Breast epithelium (tissue), 4 donors: Measurements from ENCODE around the gene CXorf58. TPM values are rescaled to one million over a fixed set of nuclear protein-coding genes. Genes with fewer than 3 reads are reported as not detected.

Source experiments
- DNase-seq, 2 donors: peaks; one replicate each; pipeline ENCODE4 v3.0.0-alpha.2; 2019; ENCODE audit warnings: low spot score in 2 of 2
- H3K27ac ChIP-seq, 2 donors: fragments of 200-600 bp; sonication (generic) in 1 of 2; one replicate each; pipeline ENCODE4 v1.5.1; 2016 to 2019; ENCODE audit warnings: mild to moderate bottlenecking in 1 of 2
- H3K27me3 ChIP-seq, 2 donors: fragments of 200-600 bp; sonication (generic) in 1 of 2; one replicate each; pipeline versions ENCODE4 v1.5.1 to v1.6.0; 2017 to 2019; ENCODE audit warnings: control low read depth in 1 of 2, mild to moderate bottlenecking in 1 of 2
- H3K36me3 ChIP-seq: fragments of 200-600 bp; one replicate; pipeline ENCODE4 v1.5.1; 2019
- H3K4me1 ChIP-seq, 2 donors: fragments of 200-600 bp; sonication (generic); one replicate each; pipeline ENCODE4 v1.5.1; 2016 to 2019; ENCODE audit warnings: control low read depth in 1 of 2
- H3K4me3 ChIP-seq, 3 donors: fragments of 200-600 bp; sonication (generic); 1 replicate in 2 of 3; 2 replicates in 1 of 3; pipeline ENCODE4 v1.5.1; 2016 to 2019; ENCODE audit warnings: mild to moderate bottlenecking in 3 of 3, moderate library complexity in 2 of 3
- H3K9me3 ChIP-seq, 2 donors: fragments of 200-600 bp; sonication (generic) in 1 of 2; one replicate each; pipeline ENCODE4 v1.5.1; 2016 to 2019; ENCODE audit warnings: control low read depth in 1 of 2
- CTCF ChIP-seq, 3 donors: fragments of 450-650 bp; IDR thresholded peaks; one replicate each; pipeline ENCODE4 v1.5.1; 2016 to 2017; ENCODE audit warnings: antibody characterized with exemption in 3 of 3, mild to moderate bottlenecking in 3 of 3, moderate library complexity in 3 of 3
- POLR2A ChIP-seq: fragments of 450-650 bp; IDR thresholded peaks from one replicate; pipeline ENCODE4 v1.6.1; 2016; ENCODE audit warnings: antibody characterized with exemption, mild to moderate bottlenecking, moderate library complexity
- POLR2AphosphoS5 ChIP-seq, 3 donors: sonication (generic); formaldehyde crosslinking; IDR thresholded peaks; one replicate each; pipeline ENCODE4 v1.6.1; 2017; ENCODE audit warnings: antibody characterized with exemption in 3 of 3
- intact Hi-C: fragments of 100-400 bp; cut with DNase I; formaldehyde crosslinking; loops from one replicate; pipeline ENCODE4 v1.15.1; 2023; ENCODE audit warnings: low total_unique reads
- total RNA-seq, 3 donors: library from RNA; depleted of rRNA; stranded (reverse); fragments of >200 nt; gene quantifications; one replicate each; pipeline ENCODE4 v1.1.0, GENCODE V29; 2016

CXorf58 gene
- total RNA-seq, 3 donors from 2014 or later, result 1.5 TPM; not detected in 2

DNA sequence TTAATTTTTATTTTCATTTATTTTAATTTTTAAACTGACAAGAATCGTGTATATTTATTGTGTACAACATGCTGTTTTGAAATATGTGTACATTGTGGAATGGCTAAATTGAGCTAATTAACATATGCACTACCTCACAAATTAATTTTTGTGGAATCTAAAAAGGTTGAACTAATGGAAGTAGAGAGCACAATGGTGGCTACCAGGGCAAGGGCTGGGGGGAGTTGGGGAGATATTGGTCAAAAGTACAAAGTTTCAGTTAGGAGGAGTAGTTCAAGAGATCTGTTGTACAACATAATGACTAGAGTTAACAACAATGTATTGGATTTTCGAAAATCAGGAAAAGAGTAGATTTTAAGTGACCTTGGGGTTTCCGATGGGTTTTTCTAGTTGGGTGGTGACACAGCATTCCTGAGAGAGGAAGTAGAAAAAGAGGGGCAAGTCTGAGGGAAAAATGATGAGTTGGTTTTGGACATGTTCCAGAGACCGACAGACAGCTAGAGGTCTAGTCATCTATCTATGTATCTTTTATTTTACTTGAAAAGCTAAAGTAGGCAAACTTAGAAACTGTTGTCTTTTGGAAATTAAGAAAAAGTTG lies 23.3 kb upstream of the CXorf58 start:
- intact Hi-C loops, result no loop called here
- no peaks in the 10 kb centered on the region for H3K36me3 ChIP-seq
- TF ChIP-seq POLR2AphosphoS5 (IDR thresholded peaks at IDR 0.05), result no peak
- no peak for TF ChIP-seq CTCF (IDR thresholded peaks at IDR 0.05)
- TF ChIP-seq POLR2A, result no peak

DNA sequence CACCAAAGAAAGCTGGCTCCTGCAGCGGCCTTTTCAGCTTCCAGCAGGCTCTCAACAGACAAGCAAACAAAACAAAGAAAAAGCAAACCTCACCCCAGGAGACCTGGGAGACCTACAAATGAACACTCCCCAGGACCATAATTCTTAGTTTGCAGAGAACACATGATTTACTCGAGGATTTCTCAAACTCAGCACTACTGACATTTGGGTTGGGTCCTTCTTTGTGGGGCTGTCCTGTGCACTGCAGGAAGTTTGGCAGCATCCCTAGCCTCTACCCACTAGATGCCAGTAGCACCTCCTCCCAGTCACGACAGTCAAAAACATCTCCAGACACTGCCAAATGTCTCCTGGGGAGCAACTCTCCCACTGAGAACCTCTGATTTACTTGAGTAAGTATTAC lies 22.0 kb upstream of the CXorf58 start:
- TF ChIP-seq POLR2AphosphoS5 (IDR thresholded peaks at IDR 0.05) (no peak), CTCF (IDR thresholded peaks at IDR 0.05) (no peak), POLR2A (no peak)
- intact Hi-C loops, result no loop called here
- peaks cover 0 to 32% of the 10 kb centered on the region in 2 donors for H3K27me3 ChIP-seq
- no peaks in the 10 kb centered on the region for H3K36me3 ChIP-seq
- H3K27ac ChIP-seq, result no peak overlapping the region
- H3K4me3 ChIP-seq, result no peak overlapping the region
- no peaks in the 10 kb centered on the region for H3K4me1 ChIP-seq
- DNase-seq, result no peak
- H3K9me3 ChIP-seq, result no peaks in the 10 kb centered on the region

More for the DNA sequence above, 23.3 kb upstream of the CXorf58 start:
- peaks cover 0 to 32% of the 10 kb centered on the region in 2 donors for H3K27me3 ChIP-seq
- DNase-seq, result no peak
- H3K4me1 ChIP-seq, result no peaks in the 10 kb centered on the region
- H3K27ac ChIP-seq, result no peak overlapping the region
- no peak overlapping the region for H3K4me3 ChIP-seq
- H3K9me3 ChIP-seq, result no peaks in the 10 kb centered on the region

- peaks cover 0 to 32% of the 10 kb centered on the region in 2 donors for H3K27me3 ChIP-seq
- DNase-seq, result no peak
- H3K9me3 ChIP-seq, result no peaks in the 10 kb centered on the region
- H3K36me3 ChIP-seq, result no peaks in the 10 kb centered on the region
- H3K4me1 ChIP-seq, result no peaks in the 10 kb centered on the region
- intact Hi-C loops, result no loop called here
- no peak for TF ChIP-seq POLR2A
- no peak for TF ChIP-seq POLR2AphosphoS5 (IDR thresholded peaks at IDR 0.05)
- no peak for TF ChIP-seq CTCF (IDR thresholded peaks at IDR 0.05)
- H3K27ac ChIP-seq, result no peak overlapping the region
- H3K4me3 ChIP-seq, result no peak overlapping the region
These were observed 20.4 kb upstream of the CXorf58 start for GRCh38 chrX:23887451-23887850.

DNA sequence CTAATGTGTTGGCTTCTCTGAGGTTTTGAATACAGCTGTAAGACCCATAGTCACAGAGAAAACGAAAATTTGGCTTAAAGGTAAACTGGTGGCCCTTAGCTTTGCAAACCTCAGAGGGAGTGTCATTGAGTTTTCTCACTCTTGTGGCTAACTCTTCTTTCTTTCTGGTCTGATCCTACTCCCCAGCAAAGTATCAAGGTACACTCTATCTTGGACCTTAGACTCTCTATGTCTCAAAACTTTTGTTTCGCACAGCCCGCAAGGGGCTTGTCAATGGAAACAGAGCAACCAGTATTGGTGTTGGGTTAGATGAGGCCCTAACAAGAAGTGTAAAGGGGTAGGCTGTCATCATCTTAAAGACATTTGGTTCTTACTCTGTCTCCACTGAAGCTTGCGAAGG lies 19.9 kb upstream of the CXorf58 start:
- Histone ChIP-seq H3K4me3 (no peak overlapping the region), H3K27ac (no peak overlapping the region), H3K36me3 (no peaks in the 10 kb centered on the region), H3K4me1 (no peaks in the 10 kb centered on the region), H3K27me3 (peaks cover 0 to 32% of the 10 kb centered on the region in 2 donors), H3K9me3 (no peaks in the 10 kb centered on the region)
- TF ChIP-seq POLR2A (no peak), CTCF (IDR thresholded peaks at IDR 0.05) (no peak), POLR2AphosphoS5 (IDR thresholded peaks at IDR 0.05) (no peak)
- intact Hi-C loops, result no loop called here
- DNase-seq, result no peak

GRCh38 chrX:23888887-23889501 lies 18.8 kb upstream of the CXorf58 start:
- no peak for TF ChIP-seq POLR2AphosphoS5 (IDR thresholded peaks at IDR 0.05)
- TF ChIP-seq POLR2A, result no peak
- TF ChIP-seq CTCF (IDR thresholded peaks at IDR 0.05), result no peak
- no peaks in the 10 kb centered on the region for H3K9me3 ChIP-seq
- H3K36me3 ChIP-seq, result no peaks in the 10 kb centered on the region
- H3K27ac ChIP-seq, result no peak overlapping the region
- H3K27me3 ChIP-seq, result peaks cover 0 to 26% of the 10 kb centered on the region in 2 donors
- no peak for DNase-seq
- no peaks in the 10 kb centered on the region for H3K4me1 ChIP-seq
- intact Hi-C loops, result no loop called here
- no peak overlapping the region for H3K4me3 ChIP-seq
